ENCODE results near the gene C5AR1.
"Not testable (repeated sequence)": the region's sequence is repeated elsewhere in the genome, so short reads cannot be mapped to it uniquely, and the experiment has no call there.

C5AR1 gene

DNA sequence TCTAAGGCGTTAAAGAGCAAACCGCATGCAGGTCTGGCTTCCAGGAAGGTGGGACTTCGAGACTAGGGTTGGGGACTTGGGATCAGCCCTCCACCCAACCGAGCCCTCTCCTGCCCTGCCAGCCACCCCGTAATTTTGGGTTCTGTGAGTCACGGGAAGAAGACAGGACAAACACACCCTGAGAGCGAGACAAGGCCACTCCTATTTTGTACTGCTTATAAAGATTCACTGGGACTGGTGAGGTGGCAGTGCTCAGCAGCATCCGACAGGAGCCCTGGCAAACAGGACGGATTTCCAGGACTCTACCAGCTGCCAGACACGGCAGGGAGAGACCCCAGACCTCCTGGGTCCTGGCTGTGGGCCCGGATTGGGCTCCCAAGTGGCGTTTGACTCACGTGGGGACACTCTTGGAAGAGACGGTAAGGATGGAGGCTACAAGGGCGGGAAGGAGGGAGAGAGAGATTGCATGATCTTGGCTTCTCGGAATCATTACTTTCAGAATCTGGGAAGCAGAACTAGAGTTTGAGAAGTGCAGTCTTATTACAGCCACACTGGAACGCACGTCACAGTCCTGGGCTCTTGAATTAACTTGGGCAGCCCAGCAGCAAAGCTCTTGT is 22.4 kb downstream of the C5AR1 start, which contains the start of gene C5AR2:
TSS of gene C5AR2 (plus strand) at position 245 of the 617 bp plus-strand sequence. CDS start 8,625 bp downstream, outside the sequence.
- DNase-seq (ENCODE audit: low read depth in 2 of 2): no peak

GRCh38 chr19:47336765-47337718 is 27.4 kb downstream of the C5AR1 start:
- DNase-seq (ENCODE audit: low read depth in 2 of 2): not testable (repeated sequence)

GRCh38 chr19:47339196-47339880 is 29.7 kb downstream of the C5AR1 start:
- no peak for DNase-seq (ENCODE audit: low read depth in 2 of 2)

- no peak for DNase-seq (ENCODE audit: low read depth in 2 of 2)
Observed at GRCh38 chr19:47340477-47341208, 31.0 kb downstream of the C5AR1 start.

GRCh38 chr19:47341734-47342133 is 32.1 kb downstream of the C5AR1 start:
- DNase-seq (ENCODE audit: low read depth in 2 of 2): no peak

- DNase-seq (ENCODE audit: low read depth in 2 of 2): no peak
Observed at GRCh38 chr19:47343194-47343802, 33.6 kb downstream of the C5AR1 start.

DNA sequence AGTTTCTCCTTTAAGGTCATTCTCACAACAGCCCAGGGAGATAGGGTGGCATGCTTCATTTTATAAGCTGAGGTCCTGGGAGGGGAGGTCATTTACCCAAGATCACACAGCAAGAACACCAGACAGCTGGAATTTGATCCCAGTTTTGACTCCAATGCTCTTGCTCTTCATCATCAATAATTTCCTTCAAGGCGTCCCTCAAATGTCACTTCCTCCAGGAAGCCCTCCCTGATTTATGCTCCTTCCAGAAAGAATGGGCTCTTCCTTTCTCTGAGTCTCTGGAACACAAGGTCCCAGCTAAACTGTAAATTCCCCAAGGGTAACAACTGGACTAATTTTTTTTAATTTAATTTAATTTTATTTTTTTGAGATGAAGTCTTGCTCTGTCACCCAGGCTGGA is 34.8 kb downstream of the C5AR1 start:
- DNase-seq (ENCODE audit: low read depth in 2 of 2): no peak

DNA sequence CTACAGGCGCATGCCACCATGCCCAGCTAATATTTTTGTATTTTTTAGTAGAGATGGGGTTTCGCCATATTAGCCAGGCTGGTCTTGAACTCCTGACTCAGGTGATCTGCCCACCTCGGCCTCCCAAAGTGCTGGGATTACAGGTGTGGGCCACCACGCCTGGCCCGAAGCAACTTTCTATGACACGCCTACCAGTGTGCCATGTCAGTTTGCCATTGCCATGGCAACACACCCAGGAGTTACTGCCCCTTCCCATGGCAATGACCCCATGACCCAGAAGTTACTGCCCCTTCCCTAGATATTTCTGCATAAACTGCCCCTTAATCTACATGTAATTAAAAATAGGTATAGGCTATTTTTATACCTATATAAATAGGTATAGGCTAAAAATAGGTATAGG is 36.4 kb downstream of the C5AR1 start:
- DNase-seq (ENCODE audit: low read depth in 2 of 2): not testable (repeated sequence)

DNA sequence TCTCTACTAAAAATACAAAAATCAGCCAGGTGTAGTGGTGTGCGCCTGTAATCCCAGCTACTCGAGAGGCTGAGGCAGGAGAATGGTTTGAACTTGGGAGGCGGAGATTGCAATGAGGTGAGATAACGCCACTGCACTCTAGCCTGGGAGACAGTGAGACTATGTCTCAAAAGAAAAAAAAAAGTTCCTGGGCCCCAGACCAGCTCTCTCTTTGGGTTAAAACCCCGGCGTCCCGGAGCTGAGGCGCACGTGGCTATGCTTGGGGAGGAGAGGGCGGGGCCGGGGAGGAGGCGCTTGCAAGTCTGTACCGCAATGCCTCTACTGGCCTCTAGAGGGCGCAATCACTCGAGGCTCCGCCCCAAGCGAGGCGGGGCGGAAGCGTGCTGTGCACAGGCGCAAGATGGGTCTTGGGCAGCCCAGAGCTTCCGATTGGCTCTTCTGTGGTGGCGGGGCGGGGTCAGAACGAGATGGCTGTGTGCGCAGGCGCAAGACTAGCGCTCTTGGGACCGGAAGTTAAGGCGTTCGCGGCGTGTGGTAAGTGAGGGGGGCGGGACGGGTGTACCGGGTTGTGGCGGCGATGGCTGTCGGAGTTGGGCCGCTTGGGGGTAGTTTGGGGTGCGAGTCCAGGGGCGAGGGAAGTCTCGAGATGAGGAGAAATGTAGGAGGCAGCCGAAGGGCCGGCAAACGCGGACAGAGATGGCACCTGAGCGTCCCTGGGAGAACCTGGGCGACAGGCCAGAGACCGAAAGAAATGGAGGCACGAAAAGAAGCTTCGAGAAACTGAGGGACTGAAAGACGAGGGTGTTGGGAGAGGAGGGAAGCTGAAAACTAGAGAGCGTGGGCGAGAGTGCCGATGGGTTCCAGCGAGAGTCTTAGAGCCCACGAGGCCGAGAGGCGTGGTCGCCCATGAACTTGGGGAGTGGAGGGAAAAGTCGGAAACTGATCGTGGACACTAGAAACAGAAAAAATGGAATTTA is 39.4 kb downstream of the C5AR1 start, which contains the start of gene DHX34:
TSS of gene DHX34 (plus strand) at position 497 of the 977 bp plus-strand sequence. CDS start 3,716 bp downstream, outside the sequence.
- DNase-seq (ENCODE audit: low read depth in 2 of 2): peak; percentile 98

DNA sequence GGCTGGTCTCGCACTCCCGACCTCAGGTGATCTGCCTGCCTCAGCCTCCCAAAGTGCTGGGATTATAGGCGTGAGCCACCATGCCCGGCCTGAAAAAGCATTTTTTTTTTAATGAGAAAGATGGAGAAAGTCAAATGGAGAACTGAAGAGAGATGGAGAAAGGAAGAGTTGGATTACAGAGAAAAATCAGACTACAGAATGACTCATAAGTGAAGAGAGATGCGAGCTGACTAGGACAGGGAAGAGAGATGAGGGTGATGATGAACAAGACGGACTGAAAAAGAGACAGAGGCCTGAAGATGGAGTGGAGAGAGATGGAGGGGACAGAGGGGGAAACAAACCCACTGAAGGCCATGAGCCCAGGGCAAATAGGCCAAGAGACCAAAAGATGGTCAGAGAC is 41.0 kb downstream of the C5AR1 start:
- DNase-seq (ENCODE audit: low read depth in 2 of 2): no peak

DNA sequence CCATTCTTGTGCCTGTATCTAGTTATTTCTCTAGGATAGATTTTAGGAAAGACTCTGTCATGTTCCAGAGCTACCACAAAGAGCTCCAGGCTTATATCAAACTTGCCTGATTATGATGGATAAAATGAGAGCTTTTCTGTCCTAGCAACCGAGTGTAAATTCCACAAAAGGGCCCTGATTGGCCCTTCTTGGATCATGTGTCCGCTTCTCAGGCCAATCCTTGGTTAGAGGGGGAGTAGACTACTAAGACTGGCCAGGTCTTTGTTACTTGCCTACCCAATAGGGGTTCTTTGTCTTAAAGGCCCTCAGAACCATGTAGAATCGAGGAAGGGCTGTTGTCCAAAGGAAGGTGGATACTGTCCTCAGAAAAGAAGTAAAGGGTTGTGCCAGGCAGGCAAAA is 41.9 kb downstream of the C5AR1 start:
- DNase-seq (ENCODE audit: low read depth in 2 of 2): no peak

- DNase-seq (ENCODE audit: low read depth in 2 of 2): no peak
Observed at GRCh38 chr19:47352095-47352494, 42.4 kb downstream of the C5AR1 start.

- no peak for DNase-seq (ENCODE audit: low read depth in 2 of 2)
Observed at GRCh38 chr19:47353307-47353712, 43.6 kb downstream of the C5AR1 start.

GRCh38 chr19:47356900-47357299 is 47.2 kb downstream of the C5AR1 start:
- no peak for DNase-seq (ENCODE audit: low read depth in 2 of 2)

GRCh38 chr19:47357788-47358680 is 48.4 kb downstream of the C5AR1 start:
- DNase-seq (ENCODE audit: low read depth in 2 of 2): no peak

- DNase-seq (ENCODE audit: low read depth in 2 of 2): no peak
Observed at GRCh38 chr19:47358936-47359335, 49.3 kb downstream of the C5AR1 start.

DNA sequence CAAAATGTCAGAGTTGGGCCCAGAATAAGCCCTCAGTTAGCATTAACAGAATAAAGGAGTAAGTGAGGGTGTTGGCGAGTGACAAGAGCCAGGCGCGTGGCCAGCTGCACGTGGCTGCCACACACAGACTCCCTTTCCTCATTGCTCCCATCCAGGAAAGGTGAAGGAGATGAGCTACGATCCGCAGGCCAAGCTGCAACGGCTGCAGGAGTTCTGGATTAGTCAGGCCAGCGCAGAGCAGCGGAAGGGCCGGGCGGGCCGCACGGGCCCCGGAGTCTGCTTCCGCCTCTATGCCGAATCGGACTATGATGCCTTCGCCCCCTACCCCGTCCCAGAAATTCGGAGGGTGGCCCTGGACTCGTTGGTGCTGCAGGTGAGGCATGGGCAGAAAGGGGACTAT is 52.7 kb downstream of the C5AR1 start:
- DNase-seq (ENCODE audit: low read depth in 2 of 2): no peak

GRCh38 chr19:47363758-47364531 is 54.3 kb downstream of the C5AR1 start:
- no peak for DNase-seq (ENCODE audit: low read depth in 2 of 2)

Measured in stimulated activated CD8-positive, alpha-beta memory T cell treated with anti-CD3 and anti-CD28 coated beads, Interleukin-7, amount 100 ng/mL, for 4 hours (primary cell).